HL-60 (cell line): Measurements from ENCODE around the gene RFC4.

Experiments
- CTCF ChIP-seq: IDR thresholded peaks from one replicate; pipeline ENCODE4 v1.5.1; 2011; ENCODE audit warnings: low read length, control low read depth, inconsistent platforms; ENCODE audit not compliant: insufficient read depth
- SPI1 ChIP-seq: IDR thresholded peaks from 2 replicates; pipeline ENCODE4 v1.6.1; 2012; ENCODE audit warnings: low read depth, mild to moderate bottlenecking, borderline replicate concordance

GRCh38 chr3:186839874-186840641, 33.8 kb upstream of the RFC4 start:
- TF ChIP-seq CTCF, result no peak
- TF ChIP-seq SPI1, result no peak
